Fibroblast of gingiva (primary cell): ENCODE data around the gene EPHA3.

ENCODE experiments used
- DNase-seq: peaks from one replicate; pipeline ENCODE4 v3.0.0-alpha.2; 2011; ENCODE audit warnings: low read depth

The EPHA3 gene

DNA sequence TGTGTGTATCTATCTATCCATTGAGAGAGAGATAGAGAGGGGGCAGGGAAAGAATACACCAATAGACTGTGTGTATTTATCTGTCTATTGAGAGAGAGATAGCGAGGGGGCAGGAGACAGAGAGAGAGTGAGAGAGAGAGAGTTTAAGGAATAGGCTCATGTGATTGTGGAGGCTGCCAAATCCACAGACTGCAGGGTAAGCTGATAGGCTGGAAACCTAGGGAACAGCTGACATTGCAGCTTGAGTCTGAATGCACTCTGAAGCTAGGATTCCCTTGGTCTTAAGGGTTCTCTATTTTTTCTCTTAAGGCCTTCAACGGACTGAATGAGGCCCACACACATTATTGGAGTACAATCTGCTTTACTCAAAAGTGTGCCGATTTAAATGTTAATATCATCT is 255.8 kb downstream of the EPHA3 start:
- DNase-seq, result no peak

DNA sequence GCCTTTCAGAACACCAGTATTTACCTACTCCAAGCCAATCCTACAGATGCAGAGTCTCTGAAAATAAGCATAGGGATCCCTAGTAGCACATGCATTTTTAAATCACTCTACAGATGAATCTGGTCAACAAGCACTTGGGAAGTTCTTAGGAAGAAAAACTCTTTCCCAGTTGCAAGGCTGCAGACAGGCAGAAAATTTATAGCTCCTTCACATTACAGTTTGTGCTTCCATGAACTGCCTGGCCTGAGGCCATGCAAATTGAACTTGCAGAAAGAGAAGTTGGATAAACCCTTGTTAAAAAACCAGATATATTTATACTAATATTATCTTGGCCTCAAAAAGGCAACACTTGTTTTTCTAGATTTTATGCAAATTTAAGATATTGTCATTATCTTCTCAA is 256.9 kb downstream of the EPHA3 start:
- DNase-seq, result no peak

DNA sequence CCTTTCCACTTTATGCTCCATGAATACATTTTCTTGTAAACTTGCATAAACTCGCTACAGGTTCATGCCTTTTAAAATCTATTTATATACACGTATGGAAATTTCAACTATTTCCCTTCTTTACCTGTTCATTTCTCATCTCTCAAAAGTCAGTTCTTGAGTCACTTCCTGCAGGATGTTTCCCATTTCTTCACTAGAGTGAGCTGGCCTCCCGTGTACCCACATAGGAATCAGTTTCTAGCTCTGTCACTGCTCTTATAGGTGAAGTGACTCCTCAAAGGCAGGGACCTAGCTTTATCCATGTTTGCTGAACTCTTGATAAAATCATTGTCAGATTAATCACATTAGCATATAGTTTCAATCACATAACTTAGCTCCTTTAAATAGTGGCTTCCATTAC is 259.7 kb downstream of the EPHA3 start:
- DNase-seq, result no peak

GRCh38 chr3:89368846-89369245 is 261.4 kb downstream of the EPHA3 start:
- no peak for DNase-seq

GRCh38 chr3:89372456-89372855 is 265.0 kb downstream of the EPHA3 start:
- peak; percentile 74 for DNase-seq

DNA sequence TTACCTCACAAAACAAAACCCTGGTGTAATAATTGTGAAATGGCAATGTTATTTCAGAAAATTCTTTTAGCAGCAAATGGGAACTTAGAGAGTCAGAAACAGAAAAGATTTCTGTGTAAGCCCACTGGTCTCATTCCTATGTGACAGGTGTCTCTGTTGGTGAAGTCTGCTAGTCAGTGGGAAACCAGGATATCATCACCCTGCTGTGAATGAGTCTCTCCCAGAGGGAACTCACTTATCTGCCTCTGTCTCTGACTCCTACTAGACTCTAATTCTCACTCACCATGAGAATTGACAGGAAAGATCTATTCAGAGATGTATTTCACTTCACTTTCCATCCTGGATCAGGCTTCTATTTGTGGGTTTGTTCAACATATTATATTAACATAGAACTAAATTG is 266.0 kb downstream of the EPHA3 start:
- DNase-seq, result no peak

DNA sequence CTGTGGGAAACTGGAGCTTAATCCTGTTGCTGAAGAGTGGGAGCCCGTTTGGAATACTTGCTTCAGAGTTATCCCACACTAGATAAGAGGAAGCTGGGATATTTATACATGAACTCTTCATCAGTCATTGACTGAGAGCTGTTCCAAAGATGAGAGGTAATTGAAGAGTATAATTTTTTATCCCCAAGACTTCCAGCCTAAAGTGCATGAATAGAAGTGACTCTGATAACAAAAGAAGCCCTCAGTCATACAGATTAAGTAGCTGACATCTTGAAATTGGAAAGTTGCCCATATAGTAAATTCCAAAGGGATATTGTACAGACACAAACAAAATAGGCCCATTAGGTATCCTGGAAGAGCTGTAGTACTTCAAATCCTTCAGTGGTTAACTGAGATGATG is 268.0 kb downstream of the EPHA3 start:
- no peak for DNase-seq

DNA sequence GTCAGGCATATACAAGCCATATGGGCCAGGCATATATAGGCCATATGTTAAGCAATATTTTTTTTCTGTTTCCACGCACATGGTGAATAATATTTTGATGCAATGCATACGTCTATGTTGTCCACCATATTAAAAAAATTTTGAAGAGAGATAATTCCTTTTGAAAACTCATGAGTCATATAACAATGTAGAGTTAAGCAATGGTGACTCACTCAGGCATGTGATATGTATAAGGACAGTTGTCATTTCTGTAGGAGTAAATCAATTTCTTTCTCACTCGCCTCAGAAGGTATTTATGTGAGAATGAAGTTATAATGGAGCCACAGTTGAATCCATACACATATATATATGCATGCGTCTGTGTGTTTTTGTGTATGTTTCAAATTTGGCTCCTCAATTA is 272.6 kb downstream of the EPHA3 start:
- DNase-seq, result peak; percentile 42

- DNase-seq, result no peak
Observed at GRCh38 chr3:89392991-89393390, 285.6 kb downstream of the EPHA3 start.

- no peak for DNase-seq
Observed at GRCh38 chr3:89395456-89395855, 288.0 kb downstream of the EPHA3 start.

GRCh38 chr3:89395996-89396395 is 288.6 kb downstream of the EPHA3 start:
- DNase-seq, result no peak

- no peak for DNase-seq
Observed at GRCh38 chr3:89402051-89402450, 294.6 kb downstream of the EPHA3 start.

DNA sequence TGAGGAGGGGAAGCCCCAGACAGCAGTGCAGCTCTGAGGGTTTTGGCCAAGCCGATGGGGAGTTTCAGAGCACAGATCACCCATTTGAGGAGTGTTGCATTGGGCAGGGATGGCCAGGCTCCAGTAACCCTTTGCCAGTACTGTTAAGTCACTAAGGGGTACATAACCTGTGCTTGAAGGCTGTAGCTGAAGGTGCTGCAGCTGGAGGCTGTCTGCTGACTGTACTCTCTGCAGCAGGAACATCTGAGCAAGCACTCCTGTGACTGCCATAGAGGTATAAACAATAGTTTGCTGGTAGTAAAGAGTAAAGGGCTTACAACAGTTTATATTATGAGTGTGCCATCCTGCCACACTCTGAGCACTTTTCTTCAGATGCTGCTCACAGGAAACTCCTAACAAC is 297.8 kb downstream of the EPHA3 start:
- DNase-seq, result no peak

DNA sequence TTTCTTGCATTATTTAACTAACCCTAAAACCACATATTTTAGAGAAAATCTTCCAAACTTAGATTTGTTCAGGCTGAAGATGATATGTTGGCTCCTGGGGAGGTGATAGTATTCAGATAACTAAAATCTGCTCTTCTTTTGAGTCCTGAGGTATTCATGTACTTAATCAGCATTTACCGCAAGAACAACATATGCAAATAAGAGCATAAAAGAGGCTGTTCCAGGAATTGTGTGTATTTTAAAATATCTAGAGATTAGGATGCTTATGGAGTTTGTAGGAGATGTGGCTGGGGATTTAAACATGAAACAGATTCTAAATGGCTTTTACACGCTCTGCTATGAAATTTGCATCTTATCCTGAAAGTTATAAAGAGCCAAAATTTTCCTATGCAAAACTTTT is 298.2 kb downstream of the EPHA3 start:
- no peak for DNase-seq

DNA sequence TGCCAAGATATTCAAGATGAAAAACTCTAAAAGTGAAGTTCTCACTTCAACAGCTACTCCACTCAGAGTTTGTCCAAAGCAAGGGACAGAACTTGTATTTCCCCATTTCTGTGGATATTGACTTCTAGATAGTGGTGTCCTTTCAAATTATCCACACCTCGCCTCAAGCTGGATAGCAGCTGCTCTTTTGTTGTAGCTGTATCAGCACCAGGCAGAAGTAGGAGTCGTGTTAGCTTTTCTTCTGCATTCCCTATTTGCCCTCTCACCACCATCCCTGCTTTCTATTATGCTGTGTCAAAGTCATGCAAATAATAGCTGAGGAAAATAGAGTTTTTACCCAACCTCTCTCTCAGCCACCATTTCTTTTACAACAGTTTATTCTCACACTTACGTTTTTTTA is 303.8 kb downstream of the EPHA3 start:
- DNase-seq, result no peak

GRCh38 chr3:89414270-89414669 is 306.8 kb downstream of the EPHA3 start:
- no peak for DNase-seq

DNA sequence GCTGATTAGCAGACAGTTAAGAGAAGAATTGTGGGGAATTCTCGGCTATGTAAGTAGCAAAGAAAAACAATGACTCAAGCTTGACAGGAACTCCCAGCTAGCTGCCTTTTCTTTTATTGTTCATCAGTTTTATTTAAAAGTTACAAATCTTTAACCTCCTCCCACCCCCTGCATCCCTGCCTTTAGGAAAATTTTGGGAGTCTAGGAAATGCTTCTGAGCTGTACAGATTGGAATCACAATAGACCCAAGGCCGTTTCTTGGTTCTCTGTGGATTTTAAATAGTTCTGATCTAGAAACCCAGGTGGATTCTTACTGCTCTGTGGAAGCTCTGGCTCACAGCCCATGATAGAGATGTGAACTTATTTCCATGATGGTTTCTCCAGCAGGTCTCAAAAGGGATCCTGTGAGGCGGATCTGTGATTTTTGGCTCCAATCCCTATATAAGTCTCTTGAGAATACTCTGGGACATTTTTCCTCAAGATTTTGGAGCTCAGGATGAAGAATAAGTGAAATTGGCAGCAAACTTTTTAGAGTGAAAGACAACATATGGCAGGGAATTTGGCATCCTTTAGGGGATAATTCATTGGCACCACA is 312.3 kb downstream of the EPHA3 start:
- no peak for DNase-seq

- DNase-seq, result no peak
Observed at GRCh38 chr3:89426060-89426459, 318.6 kb downstream of the EPHA3 start.

DNA sequence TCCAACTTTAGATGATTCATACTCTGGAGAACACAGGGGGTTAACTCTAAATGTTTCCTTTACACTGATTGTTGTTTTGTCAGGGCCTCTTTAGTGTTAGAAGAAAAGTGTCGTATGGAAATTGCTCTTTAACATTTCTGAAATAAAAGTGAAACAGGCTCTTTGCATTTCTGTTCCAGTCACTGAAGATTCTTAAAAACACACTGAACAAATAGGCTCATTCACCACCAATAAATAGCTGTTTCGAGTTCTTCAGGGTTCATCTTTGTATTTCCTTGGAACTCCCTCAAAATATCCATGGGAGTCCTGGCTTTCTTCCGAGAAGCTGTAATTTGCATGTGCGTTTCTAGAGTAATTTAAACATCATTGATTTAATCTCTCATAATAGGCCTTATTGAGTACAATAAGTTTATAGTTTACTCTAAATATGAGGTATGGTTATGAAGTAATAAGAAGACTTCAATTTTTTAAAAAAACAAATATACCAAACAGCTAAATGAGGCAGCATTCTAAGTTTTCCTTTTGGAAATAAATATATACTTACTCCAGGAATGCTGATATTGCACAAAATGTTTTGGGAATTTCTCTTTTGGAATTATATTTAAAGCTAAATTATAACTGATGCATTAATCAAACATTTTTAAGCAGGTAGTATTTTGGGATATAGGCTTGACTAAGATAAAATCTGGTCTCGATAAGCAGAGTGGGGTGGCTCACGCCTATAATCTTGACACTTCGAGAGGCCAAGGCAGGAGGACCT is 327.4 kb downstream of the EPHA3 start:
- no peak for DNase-seq

DNA sequence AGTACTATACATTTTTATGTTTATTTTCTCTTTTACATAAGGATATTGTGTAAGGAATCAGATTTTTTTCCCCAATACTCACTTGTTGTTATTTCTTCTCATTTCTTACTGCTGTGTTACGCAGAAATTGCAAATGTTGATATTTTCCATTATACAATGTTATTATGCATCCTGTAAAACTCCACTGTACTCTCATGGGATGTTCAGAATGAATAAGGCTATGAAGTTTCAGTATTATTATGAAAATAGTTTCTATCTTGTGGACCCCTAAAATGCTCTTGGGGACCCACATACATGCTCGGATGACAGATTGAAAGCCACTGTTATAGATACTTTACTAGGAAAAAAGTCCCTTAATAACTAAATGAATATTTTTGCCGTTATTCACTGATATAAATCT is 329.4 kb downstream of the EPHA3 start:
- DNase-seq, result no peak

DNA sequence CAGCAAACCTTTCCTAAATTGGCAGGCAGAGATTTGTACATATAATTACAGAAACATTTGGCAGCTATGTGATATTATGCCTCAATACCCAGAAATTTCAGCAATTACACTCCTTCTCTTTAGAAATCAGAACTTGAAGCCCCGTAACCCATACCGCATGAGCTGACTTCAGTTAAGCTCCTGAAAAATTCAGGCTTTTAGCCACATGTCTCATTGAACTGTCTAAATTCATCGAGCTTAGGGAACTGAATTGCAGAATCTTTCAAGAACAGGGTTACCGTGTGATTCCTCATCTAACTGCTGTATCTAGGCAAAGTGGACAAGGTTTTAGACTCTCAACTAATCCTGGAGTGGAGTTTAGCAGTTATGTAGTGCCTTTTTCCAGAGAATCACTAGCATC is 333.0 kb downstream of the EPHA3 start:
- peak; percentile 12 for DNase-seq

DNA sequence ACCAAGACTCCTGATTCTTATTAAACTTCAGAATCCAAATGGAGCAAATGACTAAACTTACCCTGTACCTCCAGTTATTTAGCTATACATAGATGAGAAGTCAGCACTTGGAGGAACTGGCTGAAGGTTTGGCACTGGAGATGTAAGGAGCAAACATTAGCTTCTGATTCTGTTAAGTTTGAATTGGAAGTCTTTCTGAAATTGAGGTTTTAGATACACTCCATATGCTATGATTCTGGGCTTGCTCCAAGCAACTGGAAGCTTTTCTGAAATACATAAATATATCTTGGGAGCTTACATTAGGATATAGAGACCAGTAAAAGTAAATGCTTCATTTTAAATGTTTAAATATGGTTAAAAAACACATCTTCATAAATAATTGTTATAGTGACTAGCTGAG is 333.7 kb downstream of the EPHA3 start:
- DNase-seq, result no peak

DNA sequence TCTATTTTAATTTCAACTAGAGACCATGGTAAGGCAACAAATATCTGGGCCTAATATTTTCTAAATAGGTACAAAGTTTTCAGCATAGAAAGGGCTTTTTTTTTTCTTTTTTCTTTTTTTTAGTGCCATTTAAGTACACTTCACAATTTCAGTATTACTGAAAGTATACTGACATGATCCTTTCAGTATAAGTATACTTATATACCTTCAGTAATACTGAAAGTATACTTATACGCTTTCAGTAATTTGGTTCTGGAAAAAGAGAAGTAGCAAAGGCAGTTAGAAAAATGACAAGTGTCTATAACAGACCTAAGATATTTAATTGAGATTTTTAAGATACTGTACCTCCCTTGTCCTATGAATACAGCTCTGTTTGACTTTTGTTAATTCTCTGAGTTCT is 339.2 kb downstream of the EPHA3 start:
- no peak for DNase-seq

DNA sequence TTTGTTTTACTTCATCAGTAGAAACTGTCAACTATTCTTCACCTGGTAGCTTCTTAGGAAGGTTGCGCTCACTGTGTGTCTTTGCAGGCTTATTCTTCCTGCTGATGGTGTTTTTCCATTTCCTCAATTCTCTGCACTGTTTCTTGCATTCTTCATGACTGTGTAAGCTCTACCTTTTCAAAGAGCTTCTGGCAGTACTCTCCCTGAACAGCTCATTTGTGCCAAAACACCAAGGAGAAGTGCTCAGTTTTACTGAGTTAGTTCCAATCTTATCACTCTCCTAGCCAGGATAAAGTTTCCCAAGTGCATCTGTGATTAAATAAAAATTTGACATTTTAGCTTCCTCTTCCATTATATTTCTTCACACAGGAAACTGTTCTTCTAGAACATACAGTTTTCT is 339.8 kb downstream of the EPHA3 start:
- no peak for DNase-seq
